LNCaP clone FGC (cell line): ENCODE measurements around the gene HTR7.

Experiments used
- DNase-seq: peaks from one replicate; pipeline ENCODE4 v3.0.0-alpha.2; 2011; ENCODE audit warnings: low read depth
- H3K4me3 ChIP-seq: 2 replicates; pipeline ENCODE4 v1.5.1; 2011; ENCODE audit warnings: mild to moderate bottlenecking, low read depth, low read length, control low read depth
- CTCF ChIP-seq: IDR thresholded peaks from 2 replicates; pipeline ENCODE4 v1.5.1; 2012; ENCODE audit warnings: mild to moderate bottlenecking; ENCODE audit not compliant: control insufficient read depth, insufficient read depth; ENCODE audit errors: extremely low read depth

Gene HTR7

GRCh38 chr10:90871766-90872647 is 14.2 kb upstream of the HTR7 start, which contains the start of gene RPP30:
Gene RPP30 (plus strand): TSS chr10:90871974. CDS start chr10:90871987, 13 bp downstream.
- peak within 1 kb of the TSS; percentile 97 for H3K4me3 ChIP-seq
- TF ChIP-seq CTCF = no peak
- DNase-seq = peak; percentile 43

- peak overlapping the region; percentile 97 for H3K4me3 ChIP-seq
- TF ChIP-seq CTCF = peak; percentile 36; the same call in 1 of the 2 replicates
- no peak for DNase-seq
Measured at GRCh38 chr10:90871279-90871765, 13.5 kb upstream of the HTR7 start.

GRCh38 chr10:90866050-90866598 is 8.3 kb upstream of the HTR7 start:
- no peak overlapping the region for H3K4me3 ChIP-seq
- no peak for TF ChIP-seq CTCF
- no peak for DNase-seq

- H3K4me3 ChIP-seq = no peak overlapping the region
- TF ChIP-seq CTCF = no peak
- no peak for DNase-seq
Measured at GRCh38 chr10:90865401-90865800, 7.6 kb upstream of the HTR7 start.

- H3K4me3 ChIP-seq = no peak overlapping the region
- no peak for DNase-seq
- TF ChIP-seq CTCF = peak; percentile 73
Measured at GRCh38 chr10:90862908-90863514, 5.2 kb upstream of the HTR7 start.

- TF ChIP-seq CTCF = no peak
- DNase-seq = no peak
- no peak overlapping the region for H3K4me3 ChIP-seq
Measured at GRCh38 chr10:90860790-90861189, 3.0 kb upstream of the HTR7 start.
